ENCODE results near the gene SUSD5.
"Not testable (repeated sequence)": the region's sequence is repeated elsewhere in the genome, so short reads cannot be mapped to it uniquely, and the experiment has no call there.

Gene SUSD5

DNA sequence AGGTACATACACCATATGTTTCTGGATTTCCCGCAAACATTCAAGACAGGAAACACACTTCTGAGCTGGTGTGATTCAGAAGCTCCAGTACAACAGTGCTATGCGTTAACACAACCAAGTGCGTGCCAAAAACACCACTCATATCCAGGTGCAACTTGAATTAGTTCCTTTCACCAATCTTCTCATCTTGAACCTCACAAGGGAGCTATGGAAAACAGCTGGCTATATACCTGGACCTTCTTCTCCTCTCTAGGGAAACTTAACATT lies 31.3 kb downstream of the SUSD5 start:
- DNase-seq, result no peak

DNA sequence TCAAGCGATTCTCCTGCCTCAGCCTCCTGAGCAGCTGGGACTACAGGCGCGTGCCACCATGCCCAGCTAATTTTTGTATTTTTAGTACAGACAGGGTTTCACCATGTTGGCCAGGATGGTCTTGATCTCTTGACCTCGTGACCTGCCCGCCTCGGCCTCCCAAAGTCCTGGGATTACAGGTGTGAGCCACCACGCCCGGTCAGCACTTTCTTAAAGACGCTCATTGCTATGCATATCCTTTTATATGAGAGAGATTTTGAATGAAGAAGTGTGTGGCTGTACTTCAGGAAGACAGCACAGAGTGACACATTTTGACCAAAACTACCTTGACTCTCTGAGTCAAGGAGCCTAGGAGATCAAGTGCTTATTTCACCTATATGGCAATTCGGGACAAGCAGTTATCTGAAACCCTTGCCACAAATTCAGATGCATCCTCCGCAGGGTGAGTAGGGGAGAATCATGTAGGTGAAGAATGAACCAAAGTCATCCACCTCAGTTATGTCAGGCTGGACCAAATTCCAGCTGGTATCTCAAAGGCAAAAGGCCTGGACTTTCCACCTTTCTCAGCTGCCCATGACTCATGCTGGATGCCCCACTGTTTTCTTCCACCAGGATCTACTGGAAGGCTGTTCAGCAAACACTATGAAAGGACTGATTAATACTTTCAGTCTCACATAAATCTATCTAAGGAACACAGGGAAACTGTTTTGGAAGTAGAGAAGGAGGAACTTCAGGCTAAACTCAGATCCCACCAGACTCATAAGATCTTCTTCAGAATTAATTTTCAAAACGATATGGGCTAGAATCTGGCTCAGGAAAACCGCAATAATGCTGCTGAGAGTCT lies 31.9 kb downstream of the SUSD5 start:
- DNase-seq, result no peak

GRCh38 chr3:33184863-33185262 lies 33.7 kb downstream of the SUSD5 start:
- no peak for DNase-seq

DNA sequence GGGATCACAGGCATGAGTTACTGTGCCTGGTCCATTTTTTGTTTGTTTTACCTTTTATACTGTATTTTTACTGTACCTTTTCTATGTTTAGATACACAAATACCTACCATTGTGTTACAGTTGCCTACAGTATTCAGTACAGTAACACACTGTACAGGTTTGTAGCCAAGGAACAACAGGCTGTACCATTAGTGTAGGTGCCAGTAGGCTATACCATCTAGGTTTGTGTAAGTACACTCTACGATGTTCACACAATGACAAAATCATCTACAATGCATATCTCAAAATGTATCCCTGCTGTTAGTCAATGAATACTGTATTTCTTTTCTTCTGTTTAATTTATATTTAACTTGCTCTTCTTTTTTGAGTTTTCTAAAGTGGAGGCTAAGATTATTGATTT lies 37.0 kb downstream of the SUSD5 start:
- not testable (repeated sequence) for DNase-seq

- DNase-seq, result no peak
Measured at GRCh38 chr3:33181229-33181628, 37.4 kb downstream of the SUSD5 start.

- no peak for DNase-seq
Measured at GRCh38 chr3:33179132-33179531, 39.5 kb downstream of the SUSD5 start.

GRCh38 chr3:33174711-33175414 lies 43.7 kb downstream of the SUSD5 start:
- no peak for DNase-seq

GRCh38 chr3:33174095-33174494 lies 44.5 kb downstream of the SUSD5 start:
- DNase-seq, result no peak

DNA sequence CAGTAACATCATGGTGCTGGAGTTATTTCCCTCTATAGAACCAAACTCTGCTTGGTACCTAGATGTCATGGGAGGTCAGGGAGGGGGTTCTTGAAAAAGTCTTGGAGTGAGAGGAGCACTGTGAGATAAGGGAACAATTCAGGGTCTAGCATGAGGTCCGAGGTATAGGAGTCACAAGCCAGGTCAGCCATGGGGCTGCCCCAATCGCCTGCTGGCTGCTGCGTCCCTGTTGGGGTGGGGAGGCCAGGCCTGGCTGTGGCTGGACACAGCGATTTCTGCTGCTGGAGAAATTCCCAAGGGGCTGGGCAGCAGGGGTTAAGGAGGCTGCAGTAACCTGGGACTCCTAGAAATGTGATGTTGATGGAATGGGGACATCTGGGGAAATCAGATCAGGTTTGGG lies 44.9 kb downstream of the SUSD5 start:
- no peak for DNase-seq

DNA sequence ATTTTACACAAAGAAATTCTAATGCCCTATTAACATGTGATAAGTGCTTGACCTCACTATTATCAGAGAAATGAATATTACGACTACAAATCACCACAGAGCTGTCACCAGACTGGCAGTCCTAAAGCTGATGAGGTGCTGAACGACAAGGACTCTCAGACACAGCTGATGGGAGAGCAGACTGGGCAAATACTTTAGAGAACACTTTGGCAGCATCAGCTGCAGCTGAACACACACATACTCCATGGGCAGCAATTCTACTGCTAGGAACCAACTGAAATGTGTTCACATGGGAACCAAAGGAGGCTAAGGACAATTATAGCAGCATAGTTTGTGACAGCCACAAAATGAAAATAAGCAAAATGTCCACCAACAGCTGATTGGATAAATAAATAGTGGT lies 45.5 kb downstream of the SUSD5 start:
- DNase-seq, result no peak

GRCh38 chr3:33171580-33171979 lies 47.0 kb downstream of the SUSD5 start:
- no peak for DNase-seq

DNA sequence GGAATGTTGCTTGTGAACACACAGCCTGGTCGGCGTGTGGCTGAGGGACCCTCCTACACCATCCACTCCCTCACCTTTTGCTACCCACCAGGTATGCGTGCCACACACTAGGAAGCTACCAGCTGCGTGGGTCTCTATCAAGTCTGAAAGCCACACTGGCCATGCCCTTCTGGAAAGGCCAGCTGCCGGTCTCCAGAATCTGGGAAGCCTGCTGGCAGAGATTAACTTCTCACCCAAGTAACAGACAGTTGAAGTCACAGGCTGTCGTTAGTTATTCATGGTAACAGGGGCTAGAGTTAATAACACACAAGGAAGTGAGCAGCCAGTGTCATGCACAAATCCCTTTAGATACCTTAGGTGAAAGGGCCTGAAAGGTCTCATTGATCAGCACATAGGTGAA lies 48.1 kb downstream of the SUSD5 start:
- no peak for DNase-seq

DNA sequence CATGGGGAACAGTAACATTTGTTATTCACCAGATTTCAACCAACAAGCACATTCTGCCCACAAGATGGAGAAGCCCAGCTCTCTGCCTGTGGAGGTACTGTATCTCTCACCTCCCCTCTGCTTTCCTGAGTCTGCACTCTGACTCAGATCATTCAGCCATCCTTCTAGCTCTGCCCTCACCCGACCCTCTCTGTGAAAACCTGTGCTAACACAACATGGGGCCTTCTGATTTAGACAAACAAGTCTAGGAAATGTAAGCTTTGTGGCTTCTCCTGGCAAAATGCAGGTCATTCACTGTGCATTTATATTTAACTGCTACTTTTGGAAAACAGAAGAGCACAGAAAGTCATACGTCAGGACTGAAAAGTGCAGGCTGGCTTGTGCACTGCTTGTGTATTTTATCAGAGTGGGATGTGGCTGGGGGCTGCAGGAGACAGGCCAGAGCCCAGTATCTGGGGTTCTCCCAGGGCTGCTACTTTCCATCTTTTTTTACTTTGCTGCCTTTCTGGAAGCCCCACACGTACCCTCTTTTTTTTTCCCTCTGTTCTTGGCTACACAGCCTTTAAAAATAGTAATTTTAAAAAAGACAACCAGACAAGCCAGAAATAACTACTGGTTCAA lies 50.8 kb downstream of the SUSD5 start:
- DNase-seq, result no peak

DNA sequence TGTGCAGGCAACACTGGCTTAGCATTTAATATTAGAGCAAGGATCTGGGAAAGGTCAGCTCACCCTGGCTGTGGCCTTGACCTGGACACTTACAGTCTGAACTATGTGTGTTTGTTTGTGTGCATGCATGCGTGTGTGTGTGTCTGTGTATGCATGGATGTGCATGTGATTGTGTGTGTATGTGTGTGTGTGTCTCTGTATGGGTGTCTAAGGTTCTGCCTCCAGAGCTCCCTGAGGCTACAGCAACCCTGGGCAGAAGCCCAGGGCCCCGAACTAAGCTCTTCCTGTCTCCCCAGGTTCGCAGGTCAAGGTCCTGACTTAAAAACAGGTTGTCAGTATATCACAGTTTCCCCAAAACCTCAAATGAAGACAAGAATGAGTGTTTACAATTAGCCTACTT lies 51.3 kb downstream of the SUSD5 start:
- DNase-seq, result no peak

- DNase-seq, result no peak
Measured at GRCh38 chr3:33166095-33166494, 52.5 kb downstream of the SUSD5 start.

DNA sequence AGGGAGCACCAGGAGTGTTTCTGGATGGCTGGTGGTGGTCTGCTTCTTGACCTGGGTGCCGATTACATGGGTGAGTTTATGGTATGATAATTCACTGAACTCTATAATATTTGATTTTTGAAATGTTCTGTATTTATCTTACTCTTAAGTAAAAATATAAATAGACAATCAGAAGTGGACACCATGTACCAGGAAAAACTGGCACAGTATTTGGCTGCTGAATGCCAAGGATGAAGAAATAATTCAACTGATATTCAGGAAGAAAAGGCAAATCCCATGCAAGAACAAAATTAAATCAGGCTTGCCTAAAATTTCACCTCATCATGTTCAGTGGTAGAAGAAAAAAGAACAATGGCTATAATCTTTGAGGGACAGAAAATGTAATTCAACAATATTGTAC lies 53.2 kb downstream of the SUSD5 start:
- DNase-seq, result no peak

- DNase-seq, result not testable (repeated sequence)
Measured at GRCh38 chr3:33162621-33163020, 56.0 kb downstream of the SUSD5 start.

DNA sequence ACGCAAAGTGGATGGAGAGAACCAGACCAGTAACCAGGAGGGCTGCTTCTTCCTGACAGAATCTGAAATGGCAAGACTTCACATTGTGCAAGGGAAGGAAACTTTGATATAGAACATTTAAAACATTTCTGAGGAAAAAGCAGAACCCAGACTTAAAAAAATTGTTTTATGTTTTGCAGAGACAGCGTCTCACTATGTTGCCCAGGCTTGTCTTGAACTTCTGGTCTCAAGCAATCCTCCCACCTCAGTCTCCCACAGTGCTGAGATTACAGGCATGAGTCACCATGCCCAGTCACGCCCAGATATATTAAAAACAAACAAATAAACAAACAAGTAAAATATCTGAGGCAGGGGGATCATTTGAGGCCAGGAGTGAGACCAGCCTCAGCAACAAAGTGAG lies 58.6 kb downstream of the SUSD5 start:
- DNase-seq, result no peak

DNA sequence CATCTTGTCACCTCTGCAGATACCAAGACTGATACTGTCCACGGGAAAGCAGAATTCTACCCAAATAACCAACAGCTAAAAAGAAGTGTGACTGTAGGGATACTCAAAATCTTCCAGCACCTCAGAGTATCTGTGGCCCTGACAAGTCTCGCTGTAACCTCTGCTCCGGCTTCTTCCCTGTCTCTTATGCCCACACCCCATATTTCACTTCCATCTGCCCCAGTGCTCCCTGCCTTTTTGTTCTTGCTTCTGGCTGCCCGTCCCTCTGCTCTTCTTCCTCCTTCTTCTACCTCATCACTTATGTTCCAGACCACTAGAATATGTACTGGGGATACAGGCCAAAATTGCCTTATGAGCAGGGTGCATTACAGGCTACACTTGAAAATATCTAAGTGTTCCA lies 59.4 kb downstream of the SUSD5 start:
- no peak for DNase-seq

- no peak for DNase-seq
Measured at GRCh38 chr3:33155301-33155700, 63.3 kb downstream of the SUSD5 start.

GRCh38 chr3:33153782-33154181 lies 64.8 kb downstream of the SUSD5 start:
- no peak for DNase-seq

GRCh38 chr3:33152363-33153360 lies 65.9 kb downstream of the SUSD5 start:
- no peak for DNase-seq

- DNase-seq, result no peak
Measured at GRCh38 chr3:33149342-33149741, 69.3 kb downstream of the SUSD5 start.
